ENCODE data around the gene CCDC85B. TPM values are rescaled to one million over a fixed set of nuclear protein-coding genes. Genes with fewer than 3 reads are reported as not detected.
"Not testable (repeated sequence)": the region's sequence is repeated elsewhere in the genome, so short reads cannot be mapped to it uniquely, and the experiment has no call there.

CCDC85B gene
- total RNA-seq, result 36.4 TPM
- long read RNA-seq, transcript CCDC85B-201 (1 exons, 1,524 nt), result major isoform, 115 of 115 reads
- long read RNA-seq, partial matches to known transcripts, result 0 of 115 reads
- long read RNA-seq, other reads (novel, unspliced or antisense), result 0 of 115 reads

DNA sequence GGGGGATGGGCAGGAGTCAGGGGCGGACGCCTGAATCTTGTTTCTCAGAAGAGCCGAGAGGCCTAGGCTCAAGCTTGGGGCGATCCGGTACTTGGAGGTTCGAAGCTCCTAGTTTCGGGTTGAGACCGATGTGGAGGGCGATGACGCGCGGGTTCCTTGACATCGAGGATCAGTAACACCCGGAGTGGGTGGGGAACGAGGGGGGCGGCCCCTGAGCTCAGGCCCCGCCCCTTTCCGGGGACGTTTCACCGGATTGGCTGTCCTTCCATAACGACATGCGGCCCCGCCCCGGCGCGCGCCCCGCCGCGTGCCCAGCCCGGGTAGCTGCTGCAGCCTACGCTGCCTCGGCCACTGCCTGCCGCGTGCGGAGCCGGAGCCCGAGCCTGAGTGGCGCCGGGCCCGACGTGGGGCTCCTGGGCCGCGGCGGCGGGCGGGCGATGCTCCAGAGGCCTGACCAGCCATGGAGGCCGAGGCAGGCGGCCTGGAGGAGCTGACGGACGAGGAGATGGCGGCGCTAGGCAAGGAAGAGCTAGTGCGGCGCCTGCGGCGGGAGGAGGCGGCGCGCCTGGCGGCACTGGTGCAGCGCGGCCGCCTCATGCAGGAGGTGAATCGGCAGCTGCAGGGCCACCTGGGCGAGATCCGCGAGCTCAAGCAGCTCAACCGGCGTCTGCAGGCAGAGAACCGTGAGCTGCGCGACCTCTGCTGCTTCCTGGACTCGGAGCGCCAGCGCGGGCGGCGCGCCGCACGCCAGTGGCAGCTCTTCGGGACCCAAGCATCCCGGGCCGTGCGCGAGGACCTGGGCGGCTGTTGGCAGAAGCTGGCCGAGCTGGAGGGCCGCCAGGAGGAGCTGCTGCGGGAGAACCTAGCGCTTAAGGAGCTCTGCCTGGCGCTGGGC is at the start of gene CCDC85B:
TSS of gene CCDC85B (plus strand) at position 350 of the 895 bp plus-strand sequence. CDS start at position 461, 111 bp downstream.
- Histone ChIP-seq H3K9me3 (no peaks in the 10 kb centered on the region), H3K4me3 (peak within 1 kb of the TSS; percentile 91), H3K4me1 (peaks cover 52% of the 10 kb centered on the region), H3K36me3 (peaks cover 15% of the 10 kb centered on the region), H3K27me3 (no peaks in the 10 kb centered on the region), H3K27ac (peak within 1 kb of the TSS; percentile 96)
- peak; percentile 99 for DNase-seq
- TF ChIP-seq, protein P1, sequence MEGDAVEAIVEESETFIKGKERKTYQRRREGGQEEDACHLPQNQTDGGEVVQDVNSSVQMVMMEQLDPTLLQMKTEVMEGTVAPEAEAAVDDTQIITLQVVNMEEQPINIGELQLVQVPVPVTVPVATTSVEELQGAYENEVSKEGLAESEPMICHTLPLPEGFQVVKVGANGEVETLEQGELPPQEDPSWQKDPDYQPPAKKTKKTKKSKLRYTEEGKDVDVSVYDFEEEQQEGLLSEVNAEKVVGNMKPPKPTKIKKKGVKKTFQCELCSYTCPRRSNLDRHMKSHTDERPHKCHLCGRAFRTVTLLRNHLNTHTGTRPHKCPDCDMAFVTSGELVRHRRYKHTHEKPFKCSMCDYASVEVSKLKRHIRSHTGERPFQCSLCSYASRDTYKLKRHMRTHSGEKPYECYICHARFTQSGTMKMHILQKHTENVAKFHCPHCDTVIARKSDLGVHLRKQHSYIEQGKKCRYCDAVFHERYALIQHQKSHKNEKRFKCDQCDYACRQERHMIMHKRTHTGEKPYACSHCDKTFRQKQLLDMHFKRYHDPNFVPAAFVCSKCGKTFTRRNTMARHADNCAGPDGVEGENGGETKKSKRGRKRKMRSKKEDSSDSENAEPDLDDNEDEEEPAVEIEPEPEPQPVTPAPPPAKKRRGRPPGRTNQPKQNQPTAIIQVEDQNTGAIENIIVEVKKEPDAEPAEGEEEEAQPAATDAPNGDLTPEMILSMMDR (IDR thresholded peaks at IDR 0.05), result no peak
- intact Hi-C loops (cut with DNase I), result no loop called here
- peak; percentile 89 for ATAC-seq

GRCh38 chr11:65842144-65842543 is 48.3 kb upstream of the CCDC85B start:
- ATAC-seq (no peak), DNase-seq (no peak)
- Histone ChIP-seq H3K9me3 (no peaks in the 10 kb centered on the region), H3K36me3 (no peaks in the 10 kb centered on the region), H3K4me1 (no peaks in the 10 kb centered on the region), H3K27me3 (no peaks in the 10 kb centered on the region), H3K27ac (no peak overlapping the region), H3K4me3 (no peak overlapping the region)
- TF ChIP-seq, protein P1 (IDR thresholded peaks at IDR 0.05), result no peak
- intact Hi-C loops (cut with DNase I), result no loop called here

- Histone ChIP-seq H3K27ac (no peak overlapping the region), H3K4me1 (no peaks in the 10 kb centered on the region), H3K4me3 (no peak overlapping the region), H3K9me3 (no peaks in the 10 kb centered on the region), H3K36me3 (no peaks in the 10 kb centered on the region), H3K27me3 (no peaks in the 10 kb centered on the region)
- TF ChIP-seq, protein P1 (IDR thresholded peaks at IDR 0.05), result no peak
- intact Hi-C loops (cut with DNase I), result no loop called here
- ATAC-seq (no peak), DNase-seq (no peak)
Measured at GRCh38 chr11:65843811-65844210, 46.7 kb upstream of the CCDC85B start.

GRCh38 chr11:65844231-65844872 is 46.1 kb upstream of the CCDC85B start:
- ATAC-seq (no peak), DNase-seq (no peak)
- TF ChIP-seq, protein P1 (IDR thresholded peaks at IDR 0.05), result no peak
- Histone ChIP-seq H3K9me3 (no peaks in the 10 kb centered on the region), H3K36me3 (no peaks in the 10 kb centered on the region), H3K4me3 (no peak overlapping the region), H3K27ac (no peak overlapping the region), H3K4me1 (no peaks in the 10 kb centered on the region), H3K27me3 (no peaks in the 10 kb centered on the region)
- intact Hi-C loops (cut with DNase I), result no loop called here

GRCh38 chr11:65847746-65848145 is 42.7 kb upstream of the CCDC85B start:
- no peak overlapping the region for H3K27ac ChIP-seq
- H3K4me3 ChIP-seq, result no peak overlapping the region
- DNase-seq (no peak), ATAC-seq (no peak)
- peaks cover 13% of the 10 kb centered on the region for H3K36me3 ChIP-seq
- intact Hi-C loops (cut with DNase I), result no loop called here
- no peaks in the 10 kb centered on the region for H3K9me3 ChIP-seq
- no peaks in the 10 kb centered on the region for H3K4me1 ChIP-seq
- TF ChIP-seq, protein P1 (IDR thresholded peaks at IDR 0.05), result no peak
- H3K27me3 ChIP-seq, result no peaks in the 10 kb centered on the region

- DNase-seq; H3K27me3 ChIP-seq; H3K27ac ChIP-seq; H3K9me3 ChIP-seq; H3K4me3 ChIP-seq; intact Hi-C loops (cut with DNase I); ATAC-seq; H3K4me1 ChIP-seq: not testable (repeated sequence)
- H3K36me3 ChIP-seq, result peaks cover 22% of the 10 kb centered on the region
Measured at GRCh38 chr11:65848693-65849092, 41.8 kb upstream of the CCDC85B start.
